Measurements from ENCODE around the gene RHOT2.

- TF ChIP-seq POLR2A (IDR thresholded peaks at IDR 0.05; ENCODE audit: control extremely low read depth in 1 of 2, low read depth in 2 of 2, low read length in 2 of 2): no peak
- TF ChIP-seq, protein P1, sequence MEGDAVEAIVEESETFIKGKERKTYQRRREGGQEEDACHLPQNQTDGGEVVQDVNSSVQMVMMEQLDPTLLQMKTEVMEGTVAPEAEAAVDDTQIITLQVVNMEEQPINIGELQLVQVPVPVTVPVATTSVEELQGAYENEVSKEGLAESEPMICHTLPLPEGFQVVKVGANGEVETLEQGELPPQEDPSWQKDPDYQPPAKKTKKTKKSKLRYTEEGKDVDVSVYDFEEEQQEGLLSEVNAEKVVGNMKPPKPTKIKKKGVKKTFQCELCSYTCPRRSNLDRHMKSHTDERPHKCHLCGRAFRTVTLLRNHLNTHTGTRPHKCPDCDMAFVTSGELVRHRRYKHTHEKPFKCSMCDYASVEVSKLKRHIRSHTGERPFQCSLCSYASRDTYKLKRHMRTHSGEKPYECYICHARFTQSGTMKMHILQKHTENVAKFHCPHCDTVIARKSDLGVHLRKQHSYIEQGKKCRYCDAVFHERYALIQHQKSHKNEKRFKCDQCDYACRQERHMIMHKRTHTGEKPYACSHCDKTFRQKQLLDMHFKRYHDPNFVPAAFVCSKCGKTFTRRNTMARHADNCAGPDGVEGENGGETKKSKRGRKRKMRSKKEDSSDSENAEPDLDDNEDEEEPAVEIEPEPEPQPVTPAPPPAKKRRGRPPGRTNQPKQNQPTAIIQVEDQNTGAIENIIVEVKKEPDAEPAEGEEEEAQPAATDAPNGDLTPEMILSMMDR (IDR thresholded peaks at IDR 0.05; ENCODE audit: control extremely low read depth in 1 of 3, insufficient read depth in 1 of 3, low read depth in 1 of 3, low read length in 3 of 3): no peak
- no peak for TF ChIP-seq POLR2AphosphoS5 (IDR thresholded peaks at IDR 0.05; ENCODE audit: low read depth, low read length)
- TF ChIP-seq EP300 (IDR thresholded peaks at IDR 0.05; ENCODE audit: borderline replicate concordance in 1 of 2, low read depth in 2 of 2, low read length in 2 of 2): no peak
- no peak for TF ChIP-seq ZNF274 (IDR thresholded peaks at IDR 0.05; ENCODE audit: borderline replicate concordance, extremely low read depth, low read length)
- no peak for TF ChIP-seq PHF8 (conservative IDR thresholded peaks at IDR 0.05; ENCODE audit: low read depth, low read length)
- no peak for TF ChIP-seq TAF7 (optimal IDR thresholded peaks at IDR 0.05; ENCODE audit: borderline replicate concordance, low read depth, low read length)
- TF ChIP-seq MAFK (IDR thresholded peaks at IDR 0.05; ENCODE audit: low read depth, low read length): no peak
- no peak for TF ChIP-seq NANOG (IDR thresholded peaks at IDR 0.05; ENCODE audit: insufficient read depth, low read depth, low read length, poor library complexity, severe bottlenecking)
- TF ChIP-seq MAX (IDR thresholded peaks at IDR 0.05): no peak
- TF ChIP-seq POU5F1 (IDR thresholded peaks at IDR 0.05; ENCODE audit: low read depth, low read length): no peak
- no peak for TF ChIP-seq YY1 (IDR thresholded peaks at IDR 0.05; ENCODE audit: low read depth, low read length)
- TF ChIP-seq TEAD4 (IDR thresholded peaks at IDR 0.05; ENCODE audit: low read depth, low read length): no peak
Observed at GRCh38 chr16:721765-722540, 54.0 kb downstream of the RHOT2 start.

Data from H1 (cell line).